Measurements from ENCODE around the gene ABHD15.

The ABHD15 gene

DNA sequence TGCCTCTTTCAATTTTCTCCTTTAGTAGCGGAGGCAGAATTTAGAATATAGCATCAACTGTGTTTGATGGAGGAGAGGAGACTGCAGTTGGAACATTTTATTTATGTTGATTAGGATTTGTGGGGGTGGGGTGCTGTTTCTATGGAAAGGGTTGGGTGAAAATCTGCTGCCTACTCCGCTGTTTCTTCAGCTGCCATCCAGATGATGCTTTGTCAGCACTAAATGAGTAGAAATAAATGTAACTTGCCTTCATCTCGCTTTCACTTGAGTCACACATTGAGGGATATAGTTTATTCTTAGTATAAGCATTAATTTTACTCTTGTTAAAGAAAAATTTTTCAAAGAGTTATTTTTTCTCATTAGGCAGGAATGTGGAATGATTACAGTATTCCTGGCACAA lies 42.1 kb downstream of the ABHD15 start:
- no peak overlapping the region for H3K4me3 ChIP-seq (ENCODE audit: low read depth, low read length)
- no peak for TF ChIP-seq CTCF (IDR thresholded peaks at IDR 0.05; ENCODE audit: borderline replicate concordance, insufficient read depth, low read depth, low read length)

- H3K4me3 ChIP-seq (ENCODE audit: low read depth, low read length): no peak overlapping the region
- TF ChIP-seq CTCF (IDR thresholded peaks at IDR 0.05; ENCODE audit: borderline replicate concordance, insufficient read depth, low read depth, low read length): no peak
Measured at GRCh38 chr17:29518359-29518758, 48.5 kb downstream of the ABHD15 start.

DNA sequence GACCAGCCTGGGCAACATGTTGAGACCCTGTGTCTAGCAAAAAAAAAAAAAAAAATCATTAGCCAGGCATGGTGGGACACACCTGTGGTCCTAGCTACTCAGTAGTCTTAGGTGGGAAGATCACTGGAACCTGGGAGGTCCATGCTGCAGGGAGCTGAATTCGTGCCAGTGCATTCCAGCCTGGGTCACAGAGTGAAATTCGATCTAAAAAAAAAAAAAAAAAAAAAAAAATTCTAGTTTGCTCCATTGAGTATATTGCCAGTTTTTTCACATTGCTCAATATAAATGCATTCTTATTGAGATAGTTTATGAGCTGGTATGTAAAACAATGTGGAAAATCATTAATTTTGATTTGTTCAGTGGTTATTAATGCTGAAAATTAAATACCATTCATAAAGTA lies 52.0 kb downstream of the ABHD15 start:
- no peak for TF ChIP-seq CTCF (IDR thresholded peaks at IDR 0.05; ENCODE audit: borderline replicate concordance, insufficient read depth, low read depth, low read length)
- no peak overlapping the region for H3K4me3 ChIP-seq (ENCODE audit: low read depth, low read length)

DNA sequence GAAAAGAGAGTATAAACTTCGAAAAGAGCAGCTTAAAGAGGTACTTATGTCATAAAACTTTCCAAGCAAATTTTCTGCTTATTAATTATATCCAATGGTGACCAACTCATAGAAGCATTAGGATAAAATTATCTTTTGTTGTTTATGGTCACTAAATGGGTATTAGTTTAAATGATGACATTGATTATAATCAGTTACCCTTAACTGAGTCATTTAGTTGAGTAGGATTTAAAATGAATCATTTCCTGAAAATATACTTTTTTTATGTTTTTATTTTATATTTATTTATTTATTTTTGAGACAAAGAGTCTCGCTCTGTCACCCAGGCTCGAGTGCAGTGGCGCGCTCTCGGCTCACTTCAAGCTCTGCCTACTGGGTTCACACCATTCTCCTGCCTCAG lies 55.9 kb downstream of the ABHD15 start:
- H3K4me3 ChIP-seq (ENCODE audit: low read depth, low read length): no peak overlapping the region
- TF ChIP-seq CTCF (IDR thresholded peaks at IDR 0.05; ENCODE audit: borderline replicate concordance, insufficient read depth, low read depth, low read length): no peak

All from GM12875 (cell line).